ENCODE measurements around the gene CCDC71. TPM values are rescaled to one million over a fixed set of nuclear protein-coding genes. Genes with fewer than 3 reads are reported as not detected.

The CCDC71 gene
- total RNA-seq, 4 donors from 2014 or later, result 9.2 to 58.2 (median 31.3) TPM

- Histone ChIP-seq H3K27ac (no peak overlapping the region), H3K4me3 (no peak overlapping the region), H3K9me3 (no peaks in the 10 kb centered on the region), H3K36me3 (no peaks in the 10 kb centered on the region), H3K4me1 (peaks cover 0 to 7% of the 10 kb centered on the region in 2 donors), H3K27me3 (no peaks in the 10 kb centered on the region)
- intact Hi-C loops (cut with DNase I; ENCODE audit: low total_unique reads), result no loop called here
- DNase-seq, result no peak
- TF ChIP-seq CTCF (IDR thresholded peaks at IDR 0.05), result no peak
- no peak for TF ChIP-seq POLR2A (IDR thresholded peaks at IDR 0.05)
Observed at GRCh38 chr3:49124203-49124602, 41.9 kb downstream of the CCDC71 start.

GRCh38 chr3:49123687-49124086 is 42.4 kb downstream of the CCDC71 start:
- Histone ChIP-seq H3K4me3 (no peak overlapping the region), H3K27ac (no peak overlapping the region), H3K36me3 (no peaks in the 10 kb centered on the region), H3K27me3 (no peaks in the 10 kb centered on the region), H3K9me3 (no peaks in the 10 kb centered on the region), H3K4me1 (peaks cover 0 to 12% of the 10 kb centered on the region in 2 donors)
- intact Hi-C loops (cut with DNase I; ENCODE audit: low total_unique reads), result no loop called here
- DNase-seq, result no peak
- TF ChIP-seq CTCF (IDR thresholded peaks at IDR 0.05), result no peak
- no peak for TF ChIP-seq POLR2A (IDR thresholded peaks at IDR 0.05)

GRCh38 chr3:49122886-49123545 is 43.1 kb downstream of the CCDC71 start:
- no peak overlapping the region for H3K27ac ChIP-seq
- no peaks in the 10 kb centered on the region for H3K9me3 ChIP-seq
- H3K4me3 ChIP-seq, result no peak overlapping the region
- TF ChIP-seq CTCF (IDR thresholded peaks at IDR 0.05), result no peak
- peaks cover 0 to 12% of the 10 kb centered on the region in 2 donors for H3K4me1 ChIP-seq
- DNase-seq, result no peak
- no peaks in the 10 kb centered on the region for H3K27me3 ChIP-seq
- H3K36me3 ChIP-seq, result no peaks in the 10 kb centered on the region
- intact Hi-C loops (cut with DNase I; ENCODE audit: low total_unique reads), result no loop called here

GRCh38 chr3:49122451-49122850 is 43.7 kb downstream of the CCDC71 start:
- H3K27ac ChIP-seq, result no peak overlapping the region
- no peaks in the 10 kb centered on the region for H3K9me3 ChIP-seq
- DNase-seq, result no peak
- intact Hi-C loops (cut with DNase I; ENCODE audit: low total_unique reads), result no loop called here
- no peaks in the 10 kb centered on the region for H3K27me3 ChIP-seq
- TF ChIP-seq POLR2A (IDR thresholded peaks at IDR 0.05) (no peak), CTCF (IDR thresholded peaks at IDR 0.05) (no peak)
- no peaks in the 10 kb centered on the region for H3K36me3 ChIP-seq
- H3K4me1 ChIP-seq, result peaks cover 0 to 12% of the 10 kb centered on the region in 2 donors
- H3K4me3 ChIP-seq, result no peak overlapping the region

GRCh38 chr3:49122022-49122421 is 44.1 kb downstream of the CCDC71 start:
- H3K9me3 ChIP-seq, result no peaks in the 10 kb centered on the region

More at GRCh38 chr3:49122022-49122421, 44.1 kb downstream of the CCDC71 start:
- Histone ChIP-seq H3K27me3 (no peaks in the 10 kb centered on the region), H3K36me3 (no peaks in the 10 kb centered on the region), H3K4me1 (peaks cover 0 to 12% of the 10 kb centered on the region in 2 donors), H3K27ac (no peak overlapping the region), H3K4me3 (no peak overlapping the region)
- intact Hi-C loops (cut with DNase I; ENCODE audit: low total_unique reads), result no loop called here
- DNase-seq, result no peak
- no peak for TF ChIP-seq POLR2A (IDR thresholded peaks at IDR 0.05)
- no peak for TF ChIP-seq CTCF (IDR thresholded peaks at IDR 0.05)

Data from uterus (tissue), 4 donors.